Measurements from ENCODE around the gene ZFP91. TPM values are rescaled to one million over a fixed set of nuclear protein-coding genes. Genes with fewer than 3 reads are reported as not detected.

ZFP91 gene
- total and polyA plus RNA-seq, 9 of the 15 experiments (the other 6 are each of a cell fraction or from before 2014, with no cell fraction given): 17.6 to 58.3 (median 34.0) TPM

DNA sequence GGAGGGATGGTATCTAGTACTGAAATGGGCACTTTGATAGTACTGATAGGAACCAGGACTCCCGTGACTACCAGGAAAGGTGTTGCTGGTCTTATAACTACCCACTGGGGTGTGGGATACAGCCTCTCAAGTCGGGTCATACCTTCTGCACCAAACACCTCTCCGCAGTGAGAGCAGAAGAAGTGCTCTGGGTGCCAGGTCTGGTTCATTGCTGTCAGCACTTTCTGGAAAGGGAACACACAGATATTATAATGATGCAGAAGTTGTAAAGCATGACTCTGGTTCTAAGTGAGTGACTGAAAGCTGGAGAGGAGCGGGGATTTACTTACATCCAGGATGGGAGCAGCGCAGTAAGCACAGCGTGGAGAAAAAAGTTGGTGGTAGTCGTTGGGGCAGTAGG, 29.2 kb upstream of the ZFP91 start:
- ATAC-seq: no peak
- Histone ChIP-seq H3K27me3 (ENCODE audit: control insufficient read depth in 2 of 2, insufficient read depth in 2 of 2, low read length in 2 of 2) (no peaks in the 10 kb centered on the region), H3K9me1 (ENCODE audit: control insufficient read depth, insufficient read depth, low read length) (no peaks in the 10 kb centered on the region), H3K4me2 (ENCODE audit: insufficient read depth, low read length) (no peak overlapping the region), H3K9ac (ENCODE audit: insufficient read depth in 1 of 2, low read depth in 2 of 2, low read length in 2 of 2) (no peak overlapping the region), H2AFZ (ENCODE audit: low read depth, low read length) (no peak overlapping the region), H3K79me2 (ENCODE audit: control insufficient read depth, insufficient read depth, low read length) (no peaks in the 10 kb centered on the region), H3K4me3 (no peak overlapping the region), H3K27ac (ENCODE audit: extremely low read depth, low read depth, low read length) (no peak overlapping the region), H3K36me3 (ENCODE audit: control insufficient read depth, insufficient read depth, low read length) (no peaks in the 10 kb centered on the region), H3K9me3 (replicated peaks; ENCODE audit: control insufficient read depth, insufficient read depth, low read depth, low read length) (no peaks in the 10 kb centered on the region), H4K20me1 (replicated peaks; ENCODE audit: control insufficient read depth, insufficient read depth, low read length) (no peaks in the 10 kb centered on the region), H3K4me1 (replicated peaks in 1 of 2; ENCODE audit: control insufficient read depth in 2 of 2, insufficient read depth in 2 of 2, low read length in 2 of 2) (no peaks in the 10 kb centered on the region)
- FAIRE-seq: no peak
- POLR2A ChIA-PET: interaction anchor here (1.1 kb wide), 1 partner anchor 28 kb away, joined by 3 read pairs; no protein-coding TSS in a partner anchor
- TF ChIP-seq SP2 (IDR thresholded peaks at IDR 0.05; ENCODE audit: extremely low read depth, low read depth, low read length, poor library complexity, severe bottlenecking): no peak
- CTCF ChIA-PET (ENCODE audit: low intra/inter-chr PET ratio): no interaction called here
- 47% methylated on average over 7 of the region's 7 CpGs for WGBS (ENCODE audit: insufficient coverage, low coverage, missing lambda C conversion rate)
- in situ Hi-C loops (cut with MboI): no loop called here
- intact Hi-C loops (cut with micrococcal nuclease): no loop called here
- DNase-seq (ENCODE audit: extremely low read depth in 1 of 4, low spot score in 3 of 4): no peak
- no TSS peak for BruUV-seq (replicated peaks)

DNA sequence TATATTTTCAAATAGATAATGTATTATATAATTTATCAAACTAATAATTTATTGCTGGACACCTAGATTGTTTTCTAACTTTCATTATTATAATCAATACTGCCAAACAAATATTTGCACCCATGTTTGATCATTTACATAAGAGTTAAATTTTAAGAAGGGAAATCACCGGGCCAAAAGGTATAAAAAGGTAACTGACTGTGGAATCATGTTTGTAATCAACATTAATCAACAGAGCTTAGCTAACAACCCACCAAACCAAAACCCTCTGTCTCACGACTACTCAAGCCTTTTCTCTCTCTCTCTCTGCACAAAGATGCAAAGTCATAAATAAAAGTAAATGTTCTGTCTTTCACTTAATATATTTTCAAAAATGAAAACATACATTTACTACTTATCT, 18.0 kb upstream of the ZFP91 start:
- TF ChIP-seq TRIM28 (IDR thresholded peaks at IDR 0.05) (no peak), ZNF134 (CRISPR knock-in tag; conservative IDR thresholded peaks at IDR 0.05) (no peak), HDAC2 (IDR thresholded peaks at IDR 0.05) (no peak), RAD21 (CRISPR knock-in tag; conservative IDR thresholded peaks at IDR 0.05 in 1 of 2, IDR thresholded peaks at IDR 0.05 in 1 of 2) (no peak)
- TF ChIP-seq, protein P1, sequence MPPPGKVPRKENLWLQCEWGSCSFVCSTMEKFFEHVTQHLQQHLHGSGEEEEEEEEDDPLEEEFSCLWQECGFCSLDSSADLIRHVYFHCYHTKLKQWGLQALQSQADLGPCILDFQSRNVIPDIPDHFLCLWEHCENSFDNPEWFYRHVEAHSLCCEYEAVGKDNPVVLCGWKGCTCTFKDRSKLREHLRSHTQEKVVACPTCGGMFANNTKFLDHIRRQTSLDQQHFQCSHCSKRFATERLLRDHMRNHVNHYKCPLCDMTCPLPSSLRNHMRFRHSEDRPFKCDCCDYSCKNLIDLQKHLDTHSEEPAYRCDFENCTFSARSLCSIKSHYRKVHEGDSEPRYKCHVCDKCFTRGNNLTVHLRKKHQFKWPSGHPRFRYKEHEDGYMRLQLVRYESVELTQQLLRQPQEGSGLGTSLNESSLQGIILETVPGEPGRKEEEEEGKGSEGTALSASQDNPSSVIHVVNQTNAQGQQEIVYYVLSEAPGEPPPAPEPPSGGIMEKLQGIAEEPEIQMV (tag; conservative IDR thresholded peaks at IDR 0.05; ENCODE audit: low read depth): no peak
- TF ChIP-seq, protein P2, sequence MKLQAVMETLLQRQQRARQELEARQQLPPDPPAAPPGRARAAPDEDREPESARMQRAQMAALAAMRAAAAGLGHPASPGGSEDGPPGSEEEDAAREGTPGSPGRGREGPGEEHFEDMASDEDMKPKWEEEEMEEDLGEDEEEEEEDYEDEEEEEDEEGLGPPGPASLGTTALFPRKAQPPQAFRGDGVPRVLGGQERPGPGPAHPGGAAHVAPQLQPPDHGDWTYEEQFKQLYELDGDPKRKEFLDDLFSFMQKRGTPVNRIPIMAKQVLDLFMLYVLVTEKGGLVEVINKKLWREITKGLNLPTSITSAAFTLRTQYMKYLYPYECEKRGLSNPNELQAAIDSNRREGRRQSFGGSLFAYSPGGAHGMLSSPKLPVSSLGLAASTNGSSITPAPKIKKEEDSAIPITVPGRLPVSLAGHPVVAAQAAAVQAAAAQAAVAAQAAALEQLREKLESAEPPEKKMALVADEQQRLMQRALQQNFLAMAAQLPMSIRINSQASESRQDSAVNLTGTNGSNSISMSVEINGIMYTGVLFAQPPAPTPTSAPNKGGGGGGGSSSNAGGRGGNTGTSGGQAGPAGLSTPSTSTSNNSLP (IDR thresholded peaks at IDR 0.05; ENCODE audit: borderline replicate concordance, low read depth, low read length): no peak
- no peak overlapping the region for H2AFZ ChIP-seq (ENCODE audit: low read depth, low read length)
- no peaks in the 10 kb centered on the region for H3K79me2 ChIP-seq (ENCODE audit: control insufficient read depth, insufficient read depth, low read length)
- in situ Hi-C loops (cut with MboI): no loop called here
- POLR2A ChIA-PET: no interaction called here
- no peaks in the 10 kb centered on the region for H4K20me1 ChIP-seq (replicated peaks; ENCODE audit: control insufficient read depth, insufficient read depth, low read length)
- ATAC-seq (no peak), DNase-seq (ENCODE audit: extremely low read depth in 1 of 4, low spot score in 3 of 4) (no peak), FAIRE-seq (no peak)
- no peak overlapping the region for H3K4me2 ChIP-seq (ENCODE audit: insufficient read depth, low read length)
- intact Hi-C loops (cut with micrococcal nuclease): no loop called here
- no peak overlapping the region for H3K27ac ChIP-seq (ENCODE audit: extremely low read depth, low read depth, low read length)
- WGBS (ENCODE audit: insufficient coverage, low coverage, missing lambda C conversion rate): 14% methylated on average over 2 of the region's 2 CpGs
- H3K36me3 ChIP-seq (ENCODE audit: control insufficient read depth, insufficient read depth, low read length): no peaks in the 10 kb centered on the region
- H3K4me3 ChIP-seq: no peak overlapping the region
- no peaks in the 10 kb centered on the region for H3K9me3 ChIP-seq (replicated peaks; ENCODE audit: control insufficient read depth, insufficient read depth, low read depth, low read length)
- BruUV-seq (replicated peaks): no TSS peak
- CTCF ChIA-PET (ENCODE audit: low intra/inter-chr PET ratio): no interaction called here
- H3K9me1 ChIP-seq (ENCODE audit: control insufficient read depth, insufficient read depth, low read length): no peaks in the 10 kb centered on the region
- no peak overlapping the region for H3K9ac ChIP-seq (ENCODE audit: insufficient read depth in 1 of 2, low read depth in 2 of 2, low read length in 2 of 2)
- H3K4me1 ChIP-seq (replicated peaks in 1 of 2; ENCODE audit: control insufficient read depth in 2 of 2, insufficient read depth in 2 of 2, low read length in 2 of 2): no peaks in the 10 kb centered on the region
- no peaks in the 10 kb centered on the region for H3K27me3 ChIP-seq (ENCODE audit: control insufficient read depth in 2 of 2, insufficient read depth in 2 of 2, low read length in 2 of 2)

Data from K562 (cell line).